Eye (tissue), 1 donor: ENCODE results near the gene ALDH4A1.

ENCODE experiments used
- DNase-seq: peaks from one replicate; pipeline ENCODE4 v3.0.0-alpha.2; 2015

The ALDH4A1 gene

DNA sequence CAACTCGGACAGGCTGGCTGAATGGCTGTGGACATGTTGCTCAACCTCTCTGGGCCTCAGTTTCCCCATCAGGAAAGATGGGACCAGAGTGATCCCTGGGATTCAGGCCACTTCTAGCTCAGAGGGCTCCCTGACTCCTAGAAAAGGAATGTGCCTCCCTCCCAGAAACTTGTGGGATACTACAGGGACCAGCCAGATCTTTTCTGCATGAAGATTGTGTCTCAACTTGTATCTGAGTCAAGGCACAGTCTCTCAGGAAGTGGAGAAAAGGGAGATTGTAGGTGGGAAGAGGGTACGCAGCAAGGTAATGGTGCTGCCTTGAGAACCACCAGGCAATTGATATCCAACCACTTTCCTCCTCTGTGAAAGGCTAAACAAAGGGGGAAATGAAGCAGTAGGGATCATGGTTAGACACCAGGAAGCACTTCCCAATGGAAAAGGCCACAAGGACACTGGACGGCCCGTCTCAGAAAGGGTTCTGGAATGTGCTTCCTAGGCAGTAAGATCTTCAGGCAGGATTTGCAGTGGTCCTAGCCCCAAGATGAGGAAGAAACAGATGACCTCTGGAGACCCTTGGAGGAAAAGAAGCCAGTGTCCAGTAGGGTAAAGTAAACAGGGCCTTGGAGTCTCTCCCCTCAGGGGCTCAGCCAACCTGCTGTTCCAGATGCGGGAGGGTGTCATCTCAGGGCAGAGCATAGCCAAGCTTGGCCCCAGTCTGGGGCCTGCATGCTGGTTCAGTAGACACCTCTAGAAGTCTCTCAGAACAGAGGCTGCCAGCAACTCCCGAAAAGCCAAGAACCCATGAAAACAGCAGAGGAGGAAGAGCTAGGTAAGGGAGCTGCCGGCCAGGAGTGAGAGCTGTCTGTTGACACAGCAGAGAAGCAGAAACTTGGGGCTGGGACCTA is 37.3 kb upstream of the ALDH4A1 start:
- DNase-seq = peak; percentile 15

GRCh38 chr1:18938707-18939070 is 36.3 kb upstream of the ALDH4A1 start:
- peak; percentile 84 for DNase-seq

- DNase-seq = peak; percentile 68
Measured at GRCh38 chr1:18938008-18938706, 35.8 kb upstream of the ALDH4A1 start.

DNA sequence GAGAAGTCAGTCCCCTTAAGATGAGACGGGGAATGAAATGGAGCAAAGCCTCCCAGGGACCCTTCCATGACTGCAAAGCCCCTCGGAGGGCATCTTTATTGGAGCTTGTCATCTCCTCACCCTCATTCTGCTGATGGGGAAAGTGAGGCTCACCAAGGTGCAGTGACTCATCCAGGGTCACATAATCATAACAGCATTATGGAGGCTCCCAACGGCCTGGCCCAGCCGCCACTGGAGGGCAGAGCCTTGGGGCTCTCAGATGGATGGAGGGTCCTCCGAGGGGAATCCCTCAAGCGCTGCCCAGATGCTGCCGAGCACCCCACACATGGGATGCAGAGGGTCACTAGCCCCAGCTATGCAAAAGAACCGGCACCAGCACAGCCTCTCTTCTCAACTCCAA is 35.2 kb upstream of the ALDH4A1 start:
- no peak for DNase-seq

GRCh38 chr1:18936814-18937481 is 34.6 kb upstream of the ALDH4A1 start:
- DNase-seq = peak; percentile 43

DNA sequence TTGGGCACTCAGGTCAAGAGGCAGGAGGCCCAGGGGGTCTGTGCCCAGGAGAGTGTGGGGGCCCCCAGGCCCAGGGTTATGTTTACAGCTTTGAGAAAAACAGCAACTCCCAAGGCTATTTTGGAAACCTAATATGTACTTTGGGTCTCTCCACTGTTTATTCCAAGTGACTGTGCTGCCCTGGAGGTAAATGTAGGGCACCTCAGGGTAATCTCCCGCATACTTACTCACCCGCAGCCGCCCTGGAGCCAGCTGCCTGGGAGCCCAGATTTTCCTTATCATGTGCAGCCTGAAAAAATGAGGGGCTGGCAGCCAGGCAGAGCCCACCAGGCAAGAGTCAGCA is 34.1 kb upstream of the ALDH4A1 start:
- no peak for DNase-seq

GRCh38 chr1:18934205-18935000 is 32.0 kb upstream of the ALDH4A1 start:
- no peak for DNase-seq

DNA sequence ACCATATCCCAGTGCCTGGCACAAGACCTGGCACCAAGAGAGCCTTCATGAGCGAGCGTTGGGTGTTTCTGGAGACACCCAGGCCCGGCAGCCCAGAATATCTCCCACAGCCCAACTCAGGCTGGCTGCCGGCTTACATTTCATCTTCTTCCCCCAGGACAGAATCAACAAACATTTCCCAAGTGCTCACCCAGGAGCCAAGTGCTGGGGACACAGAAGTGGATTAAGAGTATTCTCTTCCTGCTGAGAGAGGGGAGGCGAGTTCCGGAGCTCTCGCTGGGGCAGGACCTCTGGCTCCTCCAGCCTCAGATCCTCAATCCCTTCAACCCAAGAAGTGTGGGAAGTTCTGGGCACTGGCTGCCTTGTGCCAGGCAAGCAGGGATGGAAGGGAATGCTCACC is 30.5 kb upstream of the ALDH4A1 start:
- DNase-seq = no peak

GRCh38 chr1:18932387-18932786 is 30.0 kb upstream of the ALDH4A1 start:
- DNase-seq = no peak

GRCh38 chr1:18931730-18932129 is 29.4 kb upstream of the ALDH4A1 start:
- DNase-seq = peak; percentile 78

DNA sequence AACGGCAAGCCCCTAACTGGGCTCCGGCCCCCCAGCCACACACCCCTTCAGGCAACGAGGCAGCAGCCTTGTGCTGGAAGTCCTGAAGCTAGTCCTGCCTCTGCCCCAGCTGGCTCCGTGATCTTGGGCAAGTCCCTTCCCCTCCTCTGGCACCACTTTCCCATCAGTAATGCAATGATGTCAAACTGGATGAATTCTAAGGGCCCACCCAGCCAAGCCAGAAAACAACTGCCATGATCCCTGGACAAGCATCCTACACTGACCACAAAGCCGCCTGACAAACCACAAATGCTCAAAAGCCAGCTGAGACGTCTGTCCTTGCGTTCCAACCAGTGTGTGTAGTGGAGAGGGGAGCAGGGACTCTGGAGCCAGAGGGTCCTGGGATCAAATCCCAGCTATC is 27.3 kb upstream of the ALDH4A1 start:
- no peak for DNase-seq

DNA sequence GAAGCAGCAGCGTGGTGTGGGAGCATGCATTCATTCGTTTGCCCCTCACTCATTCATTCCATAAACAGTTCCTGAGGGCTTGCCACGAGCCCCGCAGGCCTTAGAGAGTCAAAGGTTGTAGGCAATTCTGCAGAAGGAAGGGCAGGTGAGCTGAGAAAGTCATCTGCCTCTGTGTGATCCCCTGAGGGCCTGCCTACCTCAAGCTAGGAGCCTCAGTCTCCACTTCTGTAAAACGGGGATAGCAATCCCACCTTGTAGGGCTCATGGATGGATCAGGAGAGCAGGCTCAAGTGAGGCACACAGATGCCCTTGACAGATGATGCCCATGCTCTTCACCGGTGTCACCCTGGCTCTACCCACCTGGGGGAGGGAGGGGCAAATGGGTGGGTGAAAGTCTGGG is 26.6 kb upstream of the ALDH4A1 start:
- no peak for DNase-seq

DNA sequence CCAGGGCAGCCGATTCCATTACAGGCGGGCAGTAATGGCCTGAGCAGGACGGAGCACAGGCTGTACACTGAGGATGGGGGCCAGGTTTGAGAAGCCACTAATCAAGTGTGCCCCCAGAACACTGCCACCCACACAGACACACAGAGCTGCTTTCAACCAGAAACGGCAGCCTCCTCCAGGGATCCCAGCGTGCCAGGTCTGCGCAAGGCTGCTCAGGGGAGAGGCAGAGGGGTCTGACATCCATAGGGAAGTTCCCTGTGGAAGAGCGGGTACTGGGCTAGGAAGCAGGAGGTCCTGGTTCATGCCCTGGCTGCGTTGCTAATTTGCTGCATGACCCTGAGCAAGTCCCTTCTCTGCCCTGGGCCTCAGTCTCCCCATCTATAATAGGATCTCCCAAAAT is 26.1 kb upstream of the ALDH4A1 start:
- no peak for DNase-seq

GRCh38 chr1:18927654-18928272 is 25.4 kb upstream of the ALDH4A1 start:
- no peak for DNase-seq

DNA sequence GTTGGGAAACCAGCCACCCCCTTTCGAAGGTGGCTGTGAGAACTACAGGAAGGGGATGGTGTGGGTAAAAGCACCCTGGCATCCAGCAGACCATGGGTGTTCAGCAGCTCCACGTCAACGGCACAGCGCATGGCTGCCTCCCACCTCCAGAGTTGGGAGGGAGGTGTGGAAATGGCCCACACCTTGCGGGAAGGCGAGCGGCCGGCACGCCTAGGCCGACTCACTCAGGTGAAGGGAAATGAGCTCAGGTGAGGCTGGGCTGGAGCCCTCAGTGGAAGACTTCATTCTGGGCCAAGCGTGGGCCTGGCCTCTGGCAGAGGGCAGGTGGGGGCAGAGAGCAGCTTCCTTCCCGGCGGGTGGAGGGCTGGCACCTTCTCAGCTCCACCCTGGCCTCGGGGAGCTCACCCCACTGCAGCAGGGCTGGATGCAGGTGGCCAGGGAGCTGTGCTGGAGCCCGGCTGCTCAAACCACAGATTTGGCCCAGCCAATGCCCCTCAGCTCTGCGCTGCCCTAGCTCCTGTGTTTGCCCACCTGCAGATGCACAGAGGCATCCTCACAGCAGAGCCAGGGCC is 24.8 kb upstream of the ALDH4A1 start:
- no peak for DNase-seq

GRCh38 chr1:18926315-18927081 is 24.1 kb upstream of the ALDH4A1 start:
- DNase-seq = peak; percentile 49

DNA sequence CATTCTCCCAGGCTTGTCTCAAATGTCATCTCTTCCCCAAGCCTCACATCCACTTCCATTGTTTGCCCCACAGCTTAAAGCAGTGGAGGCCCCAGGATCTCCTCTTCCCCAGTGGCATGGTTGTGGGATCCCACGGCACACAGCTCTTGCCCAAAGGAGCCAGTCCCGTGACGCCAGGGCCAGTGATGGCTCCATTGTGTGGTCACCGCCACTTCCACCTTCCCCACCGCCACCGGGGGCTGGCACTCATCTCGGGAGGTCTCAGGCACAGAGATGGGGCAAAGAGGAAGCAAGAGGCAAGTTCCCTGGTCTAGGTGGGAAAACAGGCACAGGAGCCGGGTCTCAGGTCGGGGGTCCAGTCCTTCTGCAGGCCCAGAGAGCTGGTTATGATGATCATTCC is 22.9 kb upstream of the ALDH4A1 start:
- peak; percentile 33 for DNase-seq

DNA sequence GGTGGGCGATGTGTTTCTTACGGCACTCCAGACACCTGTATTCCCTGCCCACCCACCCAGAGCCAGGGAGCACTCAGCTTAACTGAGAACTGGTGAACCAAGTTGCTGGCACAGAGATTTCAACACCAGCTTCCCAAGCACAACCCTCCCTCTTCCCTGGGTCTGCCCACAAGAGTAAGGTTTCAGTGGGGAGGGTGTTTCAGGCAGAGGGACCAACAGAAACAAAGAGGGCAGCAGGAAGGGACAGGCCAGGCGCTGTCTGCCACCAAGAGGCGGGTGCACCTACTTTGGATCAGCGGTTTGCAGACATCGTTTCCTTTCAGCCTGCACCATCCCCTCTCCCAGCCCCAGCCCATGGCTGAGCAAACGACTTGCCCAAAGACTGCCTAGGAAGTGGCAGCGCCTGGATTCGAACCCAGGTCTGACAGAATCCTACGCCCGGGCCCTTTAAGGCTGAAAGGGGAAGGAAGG is 21.9 kb upstream of the ALDH4A1 start:
- no peak for DNase-seq

- DNase-seq = peak; percentile 86
Measured at GRCh38 chr1:18923756-18924211, 21.4 kb upstream of the ALDH4A1 start.

GRCh38 chr1:18922848-18923755 is 20.7 kb upstream of the ALDH4A1 start:
- DNase-seq = peak; percentile 30
